Lung (tissue), 12 donors: ENCODE results near the gene FOXE1. TPM values are rescaled to one million over a fixed set of nuclear protein-coding genes. Genes with fewer than 3 reads are reported as not detected.

Experiments used
- ATAC-seq: fragments of 200-7000 bp; cut with Tn5 transposase; one replicate; pipeline ENCODE4 v1.9.1; 2020; ENCODE audit warnings: moderate number of reproducible peaks; ENCODE audit not compliant: insufficient read depth, low FRiP score
- DNase-seq, 3 donors: peaks; one replicate each; pipeline ENCODE4 v3.0.0-alpha.2; 2013 to 2017
- H3K27ac ChIP-seq, 2 donors: one replicate each; pipeline ENCODE4 v1.5.1; 2013; ENCODE audit warnings: mild to moderate bottlenecking in 2 of 2, moderate library complexity in 2 of 2, control low read depth in 1 of 2, inconsistent platforms in 1 of 2, low read depth in 1 of 2, low read length in 1 of 2
- H3K27me3 ChIP-seq, 3 donors: one replicate each; pipeline ENCODE4 v1.5.1; 2013; ENCODE audit warnings: low read length in 2 of 3; ENCODE audit not compliant: control insufficient read depth in 3 of 3, insufficient read depth in 3 of 3
- H3K36me3 ChIP-seq, 4 donors: one replicate each; pipeline ENCODE4 v1.5.1; 2013; ENCODE audit warnings: low read length in 4 of 4, mild to moderate bottlenecking in 1 of 4, moderate library complexity in 1 of 4; ENCODE audit not compliant: control insufficient read depth in 4 of 4, insufficient read depth in 4 of 4
- H3K4me1 ChIP-seq, 5 donors: one replicate each; pipeline ENCODE4 v1.5.1; 2013; ENCODE audit warnings: low read length in 5 of 5, mild to moderate bottlenecking in 2 of 5, moderate library complexity in 1 of 5; ENCODE audit not compliant: control insufficient read depth in 5 of 5, insufficient read depth in 5 of 5
- H3K4me3 ChIP-seq: one replicate; pipeline ENCODE4 v1.5.1; 2013; ENCODE audit warnings: mild to moderate bottlenecking, control low read depth, moderate library complexity
- H3K9ac ChIP-seq, 2 donors: one replicate each; pipeline ENCODE4 v1.5.1; 2013; ENCODE audit warnings: low read length in 2 of 2, control low read depth in 1 of 2; ENCODE audit not compliant: insufficient read depth in 1 of 2
- H3K9me3 ChIP-seq, 4 donors: one replicate each; pipeline ENCODE4 v1.5.1; 2013; ENCODE audit warnings: low read length in 3 of 4, mild to moderate bottlenecking in 1 of 4, moderate library complexity in 1 of 4; ENCODE audit not compliant: control insufficient read depth in 4 of 4, insufficient read depth in 3 of 4
- CTCF ChIP-seq: IDR thresholded peaks from 2 replicates; pipeline ENCODE4 v1.5.1; 2012; ENCODE audit warnings: mild to moderate bottlenecking; ENCODE audit errors: control extremely low read depth, extremely low read depth
- WGBS, 2 donors: extraction: QIAGEN DNeasy Blood & Tissue Kit; methylation state at CpG; one replicate each; pipeline ENCODE4 v1.1.7; 2013; 5-methylcytosine and 5-hydroxymethylcytosine counted together
- polyA plus RNA-seq, 2 donors: library from polyadenylated mRNA; stranded (reverse); fragments of 200-250 nt; gene quantifications; one replicate each; pipeline ENCODE4 v1.2.1, GENCODE V29; 2013
- total RNA-seq, 2 donors: library from RNA; depleted of rRNA in 1 of 2; stranded (reverse); fragments of >200 nt in 1 of 2; gene quantifications; one replicate each; pipeline ENCODE4 v1.2.1, GENCODE V29; 2014 to 2021
- donor health status: control.
- donor health status: control.
- donor health status: Bipolar disorder and iron deficiency.
- donor health status: healthy.
- donor health status: DM: yes; HTN: yes; CAD: no.

FOXE1 gene
- total and polyA plus RNA-seq, 4 donors, result 0.06 to 0.14 (median 0.08) TPM; not detected in 1

- Histone ChIP-seq H3K4me3 (no peak overlapping the region), H3K36me3 (no peaks in the 10 kb centered on the region), H3K27ac (no peak overlapping the region), H3K27me3 (peaks cover 0 to 77% (median 47%) of the 10 kb centered on the region in 3 donors), H3K9ac (no peak overlapping the region), H3K4me1 (peaks cover 0 to 1% (median 0%) of the 10 kb centered on the region in 5 donors), H3K9me3 (peaks cover 0 to 7% (median 4%) of the 10 kb centered on the region in 4 donors)
- 74 to 76% methylated on average over 5 of the region's 5 CpGs for WGBS, 2 donors
- no peak for TF ChIP-seq CTCF
- ATAC-seq (no peak), DNase-seq (no peak)
Measured at GRCh38 chr9:97861148-97861475, 8.1 kb downstream of the FOXE1 start.

- Histone ChIP-seq H3K4me1 (no peaks in the 10 kb centered on the region), H3K27ac (no peak overlapping the region), H3K27me3 (peaks cover 0 to 57% (median 28%) of the 10 kb centered on the region in 3 donors), H3K9ac (no peak overlapping the region), H3K9me3 (peaks cover 0 to 9% (median 4%) of the 10 kb centered on the region in 4 donors), H3K4me3 (no peak overlapping the region), H3K36me3 (no peaks in the 10 kb centered on the region)
- DNase-seq, result no peak
- TF ChIP-seq CTCF, result no peak
- ATAC-seq, result no peak
- WGBS, 2 donors, result 70 to 86% methylated on average over 7 of the region's 7 CpGs
Measured at GRCh38 chr9:97863314-97863713, 10.3 kb downstream of the FOXE1 start.

GRCh38 chr9:97864396-97864795 is 11.4 kb downstream of the FOXE1 start:
- DNase-seq, result no peak

More at GRCh38 chr9:97864396-97864795, 11.4 kb downstream of the FOXE1 start:
- 83 to 94% methylated on average over 1 of the region's 1 CpG for WGBS, 2 donors
- Histone ChIP-seq H3K27ac (no peak overlapping the region), H3K9me3 (peaks cover 0 to 9% (median 4%) of the 10 kb centered on the region in 4 donors), H3K4me3 (no peak overlapping the region), H3K36me3 (no peaks in the 10 kb centered on the region), H3K4me1 (no peaks in the 10 kb centered on the region), H3K9ac (no peak overlapping the region), H3K27me3 (peaks cover 0 to 48% (median 19%) of the 10 kb centered on the region in 3 donors)
- ATAC-seq, result no peak
- TF ChIP-seq CTCF, result no peak
